ENCODE results near the gene NCKAP5. TPM values are rescaled to one million over a fixed set of nuclear protein-coding genes. Genes with fewer than 3 reads are reported as not detected.

Gene NCKAP5
- total and polyA plus RNA-seq, 4 donors = 0.57 to 2.8 (median 2.4) TPM

- Histone ChIP-seq H3K9me3 (ENCODE audit: control insufficient read depth in 4 of 4, low read length in 3 of 4) (no peaks in the 10 kb centered on the region), H3K27ac (ENCODE audit: low read depth in 1 of 2, low read length in 2 of 2) (no peak overlapping the region), H3K36me3 (ENCODE audit: control insufficient read depth in 4 of 4, insufficient read depth in 3 of 4, low read depth in 1 of 4, low read length in 3 of 4) (no peaks in the 10 kb centered on the region), H3K27me3 (ENCODE audit: control insufficient read depth in 4 of 4, insufficient read depth in 4 of 4, low read length in 3 of 4) (no peaks in the 10 kb centered on the region), H3K4me3 (ENCODE audit: low read depth in 1 of 3, low read length in 3 of 3) (no peak overlapping the region), H3K9ac (ENCODE audit: low read depth in 1 of 2, low read length in 2 of 2) (no peak overlapping the region), H3K4me1 (ENCODE audit: control insufficient read depth in 4 of 4, insufficient read depth in 4 of 4, low read length in 3 of 4) (no peaks in the 10 kb centered on the region)
- TF ChIP-seq HNF4A (conservative IDR thresholded peaks at IDR 0.05) = no peak
- TF ChIP-seq GABPA (IDR thresholded peaks at IDR 0.05 in 1 of 2, conservative IDR thresholded peaks at IDR 0.05 in 1 of 2) = no peak
- no peak for TF ChIP-seq NR2F2 (IDR thresholded peaks at IDR 0.05)
- TF ChIP-seq REST (IDR thresholded peaks at IDR 0.05) = no peak
- TF ChIP-seq HNF4G (IDR thresholded peaks at IDR 0.05) = no peak
- no peak for TF ChIP-seq RXRA (IDR thresholded peaks at IDR 0.05)
- TF ChIP-seq MAX (IDR thresholded peaks at IDR 0.05) = no peak
- TF ChIP-seq EGR1 (IDR thresholded peaks at IDR 0.05; ENCODE audit: low read depth in 2 of 2) = no peak
- no peak for TF ChIP-seq JUND (IDR thresholded peaks at IDR 0.05)
- TF ChIP-seq CTCF (IDR thresholded peaks at IDR 0.05; ENCODE audit: low read depth, low read length, missing input control) = no peak
- TF ChIP-seq YY1 (IDR thresholded peaks at IDR 0.05) = no peak
- TF ChIP-seq ZBTB33 (IDR thresholded peaks at IDR 0.05) = no peak
- TF ChIP-seq ATF3 (IDR thresholded peaks at IDR 0.05) = no peak
- no peak for TF ChIP-seq RAD21 (IDR thresholded peaks at IDR 0.05)
- TF ChIP-seq SP1 (IDR thresholded peaks at IDR 0.05) = no peak
- 96% methylated on average over 1 of the region's 1 CpG for WGBS
- no peak for DNase-seq (ENCODE audit: low spot score)
Measured at GRCh38 chr2:133360882-133361281, 207.4 kb downstream of the NCKAP5 start.

- Histone ChIP-seq H3K9ac (ENCODE audit: low read depth in 1 of 2, low read length in 2 of 2) (no peak overlapping the region), H3K4me1 (ENCODE audit: control insufficient read depth in 4 of 4, insufficient read depth in 4 of 4, low read length in 3 of 4) (no peaks in the 10 kb centered on the region), H3K36me3 (ENCODE audit: control insufficient read depth in 4 of 4, insufficient read depth in 3 of 4, low read depth in 1 of 4, low read length in 3 of 4) (no peaks in the 10 kb centered on the region), H3K9me3 (ENCODE audit: control insufficient read depth in 4 of 4, low read length in 3 of 4) (no peaks in the 10 kb centered on the region), H3K27ac (ENCODE audit: low read depth in 1 of 2, low read length in 2 of 2) (no peak overlapping the region), H3K27me3 (ENCODE audit: control insufficient read depth in 4 of 4, insufficient read depth in 4 of 4, low read length in 3 of 4) (no peaks in the 10 kb centered on the region), H3K4me3 (ENCODE audit: low read depth in 1 of 3, low read length in 3 of 3) (no peak overlapping the region)
- 87% methylated on average over 3 of the region's 3 CpGs for WGBS
- no peak for DNase-seq (ENCODE audit: low spot score)
- TF ChIP-seq NR2F2 (IDR thresholded peaks at IDR 0.05) = no peak
- no peak for TF ChIP-seq ATF3 (IDR thresholded peaks at IDR 0.05)
- TF ChIP-seq GABPA (IDR thresholded peaks at IDR 0.05 in 1 of 2, conservative IDR thresholded peaks at IDR 0.05 in 1 of 2) = no peak
- no peak for TF ChIP-seq FOXA2 (IDR thresholded peaks at IDR 0.05)
- no peak for TF ChIP-seq ZBTB33 (IDR thresholded peaks at IDR 0.05)
- no peak for TF ChIP-seq HNF4G (IDR thresholded peaks at IDR 0.05)
- no peak for TF ChIP-seq RAD21 (IDR thresholded peaks at IDR 0.05)
- no peak for TF ChIP-seq REST (IDR thresholded peaks at IDR 0.05)
- no peak for TF ChIP-seq EGR1 (IDR thresholded peaks at IDR 0.05; ENCODE audit: low read depth in 2 of 2)
- no peak for TF ChIP-seq MAX (IDR thresholded peaks at IDR 0.05)
- no peak for TF ChIP-seq SP1 (IDR thresholded peaks at IDR 0.05)
- TF ChIP-seq RXRA (IDR thresholded peaks at IDR 0.05) = no peak
- no peak for TF ChIP-seq HNF4A (conservative IDR thresholded peaks at IDR 0.05)
- no peak for TF ChIP-seq JUND (IDR thresholded peaks at IDR 0.05)
Measured at GRCh38 chr2:133360190-133360589, 208.1 kb downstream of the NCKAP5 start.
